ENCODE results near the gene PRKG1.

The PRKG1 gene

DNA sequence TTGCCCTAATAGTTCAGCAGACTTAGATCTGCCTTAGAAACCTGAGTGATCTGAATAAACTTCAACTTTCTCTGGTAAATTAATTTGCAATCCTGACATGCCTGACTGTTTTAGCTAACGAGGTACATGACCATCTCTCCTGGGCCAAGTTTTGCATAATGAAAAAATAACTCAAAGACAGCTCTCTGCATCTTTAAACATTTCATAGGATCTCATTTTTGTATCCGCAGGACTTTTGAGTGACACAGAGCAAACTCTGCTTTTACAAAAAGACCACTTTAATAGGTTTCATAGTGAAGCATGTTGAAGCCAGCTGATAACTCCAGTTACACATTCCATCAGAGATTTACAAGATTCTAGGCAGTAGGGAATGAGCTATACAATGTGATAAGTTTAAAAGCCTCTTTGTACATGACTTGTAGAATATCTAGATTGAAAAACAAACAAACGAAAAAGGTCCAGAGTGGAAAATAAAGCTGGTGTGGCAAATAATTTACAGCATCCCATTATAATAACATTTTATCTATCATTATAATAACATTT is 2.1 kb downstream of the PRKG1 start:
- no peak for DNase-seq (ENCODE audit: low spot score)

DNA sequence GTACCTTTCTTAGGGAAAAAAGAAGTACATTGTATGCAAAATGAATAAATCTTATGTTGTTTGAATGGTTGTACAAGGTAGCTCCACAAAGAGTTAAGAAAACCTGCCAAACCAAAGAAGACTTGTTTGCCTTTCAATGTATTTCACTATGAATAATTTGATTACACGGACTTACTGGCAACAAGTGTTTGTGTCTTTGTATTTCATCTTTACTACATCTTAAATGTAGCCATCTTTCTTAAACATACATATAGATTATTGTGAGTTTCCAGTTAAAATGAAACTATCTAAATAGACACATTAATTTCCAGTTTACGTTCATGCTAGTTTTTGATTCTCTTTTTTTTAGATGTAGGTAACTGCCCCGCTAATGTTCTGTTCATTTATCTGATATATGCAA is 2.8 kb downstream of the PRKG1 start:
- DNase-seq (ENCODE audit: low spot score), result no peak

- no peak for DNase-seq (ENCODE audit: low spot score)
Observed at GRCh38 chr10:51077507-51077906, 3.2 kb downstream of the PRKG1 start.

- no peak for DNase-seq (ENCODE audit: low spot score)
Observed at GRCh38 chr10:51079331-51079730, 5.0 kb downstream of the PRKG1 start.

DNA sequence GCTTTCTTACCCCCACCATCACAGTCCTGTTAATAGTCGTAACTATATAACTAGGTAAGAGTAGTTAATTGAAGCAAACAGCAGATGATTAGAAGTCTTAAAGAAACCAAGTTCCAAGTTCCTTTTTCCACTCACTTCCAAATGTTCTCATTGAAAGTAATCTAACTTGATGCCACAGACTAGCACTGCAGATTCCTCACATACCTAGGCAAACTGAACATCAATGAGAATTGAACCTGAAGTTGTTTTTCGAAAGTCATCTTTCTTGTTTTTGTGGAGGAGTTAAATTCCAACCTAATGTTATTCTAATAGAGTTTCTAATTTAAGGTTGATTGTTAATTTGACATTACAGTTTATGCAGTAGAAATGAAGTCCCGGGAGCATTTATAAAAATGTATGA is 5.5 kb downstream of the PRKG1 start:
- DNase-seq (ENCODE audit: low spot score), result no peak

DNA sequence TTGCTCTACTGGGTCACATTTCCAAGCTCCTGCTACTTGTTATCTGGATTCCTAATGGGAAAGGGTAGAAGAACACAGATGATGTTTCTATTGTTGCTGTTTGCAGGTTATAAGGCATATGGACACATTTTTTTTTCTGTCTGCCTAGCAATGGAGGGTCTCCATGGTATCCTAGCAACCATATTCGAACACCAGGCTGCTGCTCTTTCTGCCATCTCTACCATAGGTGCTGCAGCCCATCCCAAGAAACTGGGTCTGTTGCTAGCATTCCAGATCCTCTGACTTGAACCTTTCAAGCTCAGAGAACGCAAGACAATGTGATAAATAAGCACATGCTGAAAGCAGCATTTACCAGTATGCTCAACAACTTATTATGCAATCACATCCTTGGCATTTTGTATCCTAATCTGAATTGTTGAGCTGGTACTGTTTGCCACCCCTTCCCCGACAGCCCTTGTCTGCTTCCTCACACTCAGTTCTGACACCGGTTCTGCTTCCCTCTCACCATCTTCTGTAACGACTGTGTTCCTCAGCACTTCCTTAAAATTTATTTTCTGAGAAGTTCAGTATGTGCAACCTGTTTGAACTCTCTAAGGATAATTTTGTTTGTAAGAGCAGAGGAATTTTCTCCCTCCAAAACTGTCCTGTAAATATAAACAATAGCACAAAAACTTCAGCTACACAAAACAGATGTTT is 6.2 kb downstream of the PRKG1 start:
- DNase-seq (ENCODE audit: low spot score), result no peak

- no peak for DNase-seq (ENCODE audit: low spot score)
Observed at GRCh38 chr10:51082857-51083256, 8.6 kb downstream of the PRKG1 start.

DNA sequence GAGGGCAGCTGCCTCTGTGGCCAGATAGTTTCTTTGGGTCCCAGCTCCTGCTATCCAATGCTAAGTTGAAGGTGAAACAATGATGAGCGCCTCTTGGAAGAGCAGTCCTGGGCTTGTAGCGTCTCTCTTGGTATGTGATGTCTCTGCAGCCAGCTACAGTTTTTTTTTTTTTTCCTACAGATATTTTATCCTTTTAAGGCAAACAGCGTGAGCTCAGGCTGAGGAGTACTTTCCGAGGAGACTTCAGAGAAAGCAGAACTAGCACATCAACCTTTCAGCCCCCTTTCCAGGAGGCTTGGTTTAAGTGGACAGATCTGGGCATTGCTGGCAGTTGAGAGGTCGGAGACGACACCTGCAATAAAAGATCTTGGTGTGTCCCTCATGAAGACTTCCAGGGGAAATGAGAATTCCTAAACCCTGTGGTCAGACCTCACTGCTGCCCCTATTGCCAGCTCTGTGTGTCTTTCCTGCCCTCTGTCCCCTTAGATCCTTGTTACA is 9.1 kb downstream of the PRKG1 start:
- DNase-seq (ENCODE audit: low spot score), result no peak

DNA sequence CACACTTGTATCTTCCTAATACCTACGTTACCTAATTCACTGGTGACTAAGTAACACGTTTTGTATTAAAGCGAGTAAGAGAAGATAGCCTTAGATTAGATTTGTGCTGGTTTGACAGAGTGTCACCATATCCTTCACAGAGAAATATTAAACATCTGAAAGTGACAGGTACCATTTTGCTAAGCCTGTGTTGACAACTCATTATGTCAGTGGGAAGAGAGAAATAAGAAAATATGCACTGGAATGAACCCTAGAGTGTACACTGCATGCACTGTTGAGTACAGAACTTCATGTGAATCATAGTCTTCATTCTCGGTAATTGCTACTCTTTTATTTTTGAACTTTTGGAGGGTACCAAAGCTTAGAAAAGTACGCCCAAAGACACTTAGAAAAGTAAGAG is 10.9 kb downstream of the PRKG1 start:
- no peak for DNase-seq (ENCODE audit: low spot score)

DNA sequence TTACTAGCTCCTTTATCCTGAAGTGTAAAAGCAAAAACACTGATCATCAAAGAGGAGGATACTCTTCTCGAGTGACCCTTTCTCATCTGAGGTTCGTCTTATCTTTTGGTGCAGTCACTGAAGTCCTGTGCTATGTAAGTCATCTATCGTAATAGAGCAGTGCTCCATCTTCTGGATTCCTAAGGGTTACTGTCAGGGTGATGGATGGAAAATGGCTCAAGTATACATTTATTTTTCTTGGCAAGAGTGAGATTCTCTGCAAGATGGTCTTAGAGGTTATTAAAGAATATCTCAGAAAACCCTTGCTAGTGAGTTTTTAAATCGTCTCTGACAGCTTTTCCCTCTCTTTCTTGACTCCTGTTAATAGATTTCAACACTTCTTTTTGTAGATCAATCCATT is 12.4 kb downstream of the PRKG1 start:
- no peak for DNase-seq (ENCODE audit: low spot score)

DNA sequence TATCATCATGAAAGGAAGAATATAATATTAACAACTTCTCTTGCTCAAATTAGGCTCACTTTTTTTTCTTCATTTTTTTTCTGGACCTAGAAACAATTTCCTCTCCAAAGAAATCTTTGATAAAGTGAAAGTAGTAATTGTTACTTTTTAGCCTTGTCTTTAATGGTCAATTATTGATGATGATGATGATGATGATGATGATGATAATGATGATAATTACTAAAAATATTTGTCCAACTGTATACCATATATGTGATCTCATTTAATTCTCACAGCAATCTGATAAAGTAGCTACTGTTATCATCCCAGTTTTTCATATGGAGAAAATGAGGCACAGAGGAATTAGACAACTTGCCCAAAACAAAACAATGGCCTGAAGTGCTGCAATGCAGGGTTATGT is 12.8 kb downstream of the PRKG1 start:
- DNase-seq (ENCODE audit: low spot score), result no peak

- DNase-seq (ENCODE audit: low spot score), result no peak
Observed at GRCh38 chr10:51090190-51090589, 15.9 kb downstream of the PRKG1 start.

DNA sequence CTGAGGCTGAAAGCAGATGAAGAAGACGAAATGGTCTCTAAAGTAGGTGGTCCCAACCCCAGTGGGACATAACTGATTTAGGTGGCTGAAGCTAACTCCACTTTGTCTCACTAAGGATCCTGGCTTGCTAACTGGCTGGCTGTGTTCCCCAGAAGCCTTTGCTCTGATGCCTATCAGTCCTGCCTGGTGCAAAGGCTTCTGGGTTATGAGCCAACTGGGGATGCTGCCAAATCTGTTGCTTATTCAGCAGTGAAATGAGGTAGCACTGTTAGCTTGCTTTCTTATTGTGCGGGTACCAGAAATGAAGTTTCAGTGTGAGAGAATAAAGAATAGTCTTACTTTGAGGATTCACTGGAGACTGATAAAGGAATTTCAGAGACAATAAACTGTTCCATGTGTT is 18.1 kb downstream of the PRKG1 start:
- DNase-seq (ENCODE audit: low spot score), result no peak

DNA sequence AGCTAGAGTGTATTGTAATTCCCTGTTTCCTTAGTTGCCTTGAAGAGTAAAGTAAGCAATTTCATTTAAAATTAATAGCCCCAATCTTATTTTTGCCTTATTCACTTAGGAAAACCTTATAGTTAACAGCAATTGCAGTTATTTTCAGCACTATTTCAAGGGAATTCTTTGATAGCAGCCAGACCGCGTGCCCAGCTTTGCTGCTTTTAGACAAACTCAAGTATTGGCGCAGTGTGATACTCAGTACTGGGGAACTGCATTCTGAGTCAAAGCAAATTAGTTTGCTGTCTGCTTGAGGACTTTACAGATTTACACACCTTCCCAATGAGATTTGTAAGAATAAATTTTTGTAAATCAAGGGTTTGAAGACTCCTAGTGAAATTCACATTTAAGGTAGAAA is 21.2 kb downstream of the PRKG1 start:
- no peak for DNase-seq (ENCODE audit: low spot score)

- DNase-seq (ENCODE audit: low spot score), result no peak
Observed at GRCh38 chr10:51097546-51097945, 23.3 kb downstream of the PRKG1 start.

- no peak for DNase-seq (ENCODE audit: low spot score)
Observed at GRCh38 chr10:51100221-51100620, 25.9 kb downstream of the PRKG1 start.

DNA sequence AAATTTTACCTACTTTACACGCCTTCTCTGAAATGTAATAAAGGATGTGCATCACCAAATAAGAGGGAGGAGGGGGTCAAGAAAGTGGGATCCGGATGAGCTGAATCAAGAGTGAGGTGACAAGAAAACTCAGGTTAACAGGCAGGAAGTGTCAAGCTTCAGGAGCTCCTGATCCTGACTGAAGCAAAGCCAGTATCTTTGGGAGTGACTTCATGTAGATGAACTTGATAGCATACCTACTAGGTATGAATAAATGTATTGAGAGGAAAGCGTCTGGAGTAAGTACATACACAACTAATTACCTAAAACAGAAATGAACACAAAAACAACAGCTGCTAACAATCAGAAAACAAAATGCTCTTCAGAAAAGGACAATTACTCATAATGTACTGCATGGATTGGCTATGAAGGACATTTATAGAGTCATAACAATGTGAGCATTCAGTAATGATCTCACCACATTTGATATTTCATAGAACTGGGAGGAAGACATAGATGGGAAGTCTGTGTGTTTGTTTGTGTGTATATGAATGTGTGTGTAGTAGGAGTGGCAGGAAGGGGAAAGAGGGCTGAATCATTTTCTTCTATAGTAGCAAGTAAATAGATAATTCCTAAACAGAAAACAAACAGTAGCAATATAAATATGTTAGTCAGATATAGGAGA is 29.4 kb downstream of the PRKG1 start:
- peak; percentile 9 for DNase-seq (ENCODE audit: low spot score)

- DNase-seq (ENCODE audit: low spot score), result no peak
Observed at GRCh38 chr10:51106311-51106945, 32.1 kb downstream of the PRKG1 start.

DNA sequence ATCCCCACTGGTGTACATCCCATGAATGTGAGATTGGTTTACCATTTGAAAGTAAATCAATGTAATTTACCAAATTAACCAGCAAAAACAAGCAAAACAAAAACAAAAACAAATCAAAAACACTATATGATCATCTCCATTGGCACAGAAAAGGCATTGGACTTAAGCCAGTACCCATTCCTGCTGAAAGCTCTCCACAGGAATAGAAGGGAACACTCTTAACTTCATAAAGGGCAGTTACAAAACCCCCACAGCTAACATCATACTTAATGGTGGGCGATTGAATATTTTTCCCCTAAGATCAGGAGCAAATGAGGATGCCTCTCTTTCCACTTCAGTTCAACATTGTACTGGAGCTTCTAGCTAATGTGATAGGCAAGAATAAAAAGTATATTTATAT is 34.1 kb downstream of the PRKG1 start:
- no peak for DNase-seq (ENCODE audit: low spot score)

- DNase-seq (ENCODE audit: low spot score), result no peak
Observed at GRCh38 chr10:51109801-51110533, 35.7 kb downstream of the PRKG1 start.

DNA sequence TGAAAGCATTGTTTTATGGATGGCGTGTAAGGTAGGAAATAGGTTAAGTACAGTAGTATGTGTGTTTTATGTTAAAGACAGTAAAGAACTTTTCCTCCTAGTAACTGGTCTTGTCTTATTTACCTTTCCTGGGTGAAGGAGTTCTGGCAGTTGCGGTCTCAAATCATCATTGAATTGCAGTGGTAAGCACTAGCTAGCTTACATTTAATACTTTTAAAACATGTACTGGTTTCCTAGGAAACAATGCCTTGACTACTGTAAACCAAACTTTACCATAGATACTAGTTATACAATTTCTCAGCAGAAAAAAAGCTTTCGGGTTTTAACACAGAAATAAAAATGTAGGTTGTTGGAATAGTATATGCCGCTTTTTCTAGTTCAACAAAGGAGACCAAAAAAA is 37.7 kb downstream of the PRKG1 start:
- DNase-seq (ENCODE audit: low spot score), result no peak

- no peak for DNase-seq (ENCODE audit: low spot score)
Observed at GRCh38 chr10:51113007-51113406, 38.7 kb downstream of the PRKG1 start.

Measured in SW480 (cell line).